K562 (cell line): ENCODE results near the gene ZNF775. TPM values are rescaled to one million over a fixed set of nuclear protein-coding genes. Genes with fewer than 3 reads are reported as not detected.

Source experiments
- ADNP ChIP-seq: fragments of 200-800 bp; sonication (Bioruptor generic); IDR thresholded peaks from 2 replicates; pipeline ENCODE4 v1.6.1; 2016; ENCODE audit warnings: missing genetic modification characterization, missing compliant biosample characterization
- ARID2 ChIP-seq: fragments of 450-650 bp; IDR thresholded peaks from 2 replicates; pipeline ENCODE4 v1.6.1; 2017; ENCODE audit warnings: antibody characterized with exemption, mild to moderate bottlenecking
- ATF4 ChIP-seq: fragments of 450-650 bp; formaldehyde crosslinking; IDR thresholded peaks from 2 replicates; pipeline ENCODE4 v1.4.0; 2022; ENCODE audit warnings: mild to moderate bottlenecking, moderate library complexity
- CEBPG ChIP-seq, 3 experiments: fragments of 200-800 bp in 1 of 3; sonication (Bioruptor generic) in 1 of 3; sonication (generic) in 1 of 3; formaldehyde crosslinking in 1 of 3; IDR thresholded peaks in 2 of 3; conservative IDR thresholded peaks in 1 of 3; 2 replicates each; pipeline versions ENCODE4 v1.6.1 to v1.8.0; 2016 to 2022; ENCODE audit warnings: missing compliant biosample characterization in 2 of 3, missing genetic modification characterization in 2 of 3, mild to moderate bottlenecking in 1 of 3, missing genetic modification reagents in 1 of 3
- CREB1 ChIP-seq, 2 experiments: sonication (generic) in 1 of 2; formaldehyde crosslinking in 1 of 2; IDR thresholded peaks; 2 replicates each; pipeline versions ENCODE4 v1.6.1 to v1.8.0; 2012 to 2022; ENCODE audit warnings: inconsistent platforms in 1 of 2, mild to moderate bottlenecking in 1 of 2, missing genetic modification reagents in 1 of 2, moderate library complexity in 1 of 2
- CXXC5 ChIP-seq: fragments of 250-450 bp; sonication (Bioruptor Pico); IDR thresholded peaks from 2 replicates; pipeline ENCODE4 v1.8.0; 2022; ENCODE audit warnings: inconsistent platforms, mild to moderate bottlenecking, moderate library complexity
- DEAF1 ChIP-seq: fragments of 450-650 bp; formaldehyde crosslinking; IDR thresholded peaks from 2 replicates; pipeline ENCODE4 v1.4.0; 2020; ENCODE audit warnings: mild to moderate bottlenecking, moderate library complexity
- EP400 ChIP-seq: fragments of 450-650 bp; IDR thresholded peaks from 2 replicates; pipeline ENCODE4 v1.6.1; 2017; ENCODE audit warnings: antibody characterized with exemption, mild to moderate bottlenecking, moderate library complexity
- FIP1L1 ChIP-seq: fragments of 200-400 bp; formaldehyde crosslinking; IDR thresholded peaks from 2 replicates; pipeline ENCODE4 v1.6.1; 2018; ENCODE audit warnings: mild to moderate bottlenecking, low read depth, low read length; ENCODE audit not compliant: poor library complexity, severe bottlenecking
- HNRNPUL1 ChIP-seq: fragments of 200-400 bp; formaldehyde crosslinking; IDR thresholded peaks from 2 replicates; pipeline ENCODE4 v1.6.1; 2017; ENCODE audit warnings: low read length
- KDM5B ChIP-seq: fragments of 200-600 bp; sonication (generic); IDR thresholded peaks from 2 replicates; pipeline ENCODE4 v1.6.1; 2012; ENCODE audit warnings: low read depth, mild to moderate bottlenecking, moderate library complexity, low read length, control low read depth, inconsistent platforms; ENCODE audit not compliant: insufficient replicate concordance
- MCM2 ChIP-seq: fragments of 450-650 bp; IDR thresholded peaks from 2 replicates; pipeline ENCODE4 v1.6.1; 2017; ENCODE audit warnings: low read depth, mild to moderate bottlenecking
- MCM7 ChIP-seq, 2 experiments: fragments of 450-650 bp; IDR thresholded peaks; 2 replicates each; pipeline ENCODE4 v1.6.1; 2016 to 2018
- MEIS2 ChIP-seq: fragments of 450-650 bp; IDR thresholded peaks from 2 replicates; pipeline ENCODE4 v1.6.1; 2014; ENCODE audit warnings: mild to moderate bottlenecking; ENCODE audit not compliant: partially characterized antibody
- SNIP1 ChIP-seq: fragments of 450-650 bp; IDR thresholded peaks from 2 replicates; pipeline ENCODE4 v1.7.1; 2017; ENCODE audit warnings: low read depth, mild to moderate bottlenecking
- TRIM28 ChIP-seq: fragments of 450-650 bp; IDR thresholded peaks from 2 replicates; pipeline ENCODE4 v1.6.1; 2017
- ZBED1 ChIP-seq: IDR thresholded peaks from 2 replicates; pipeline ENCODE4 v1.6.1; 2014
- ZC3H4 ChIP-seq: sonication (generic); formaldehyde crosslinking; IDR thresholded peaks from 2 replicates; pipeline ENCODE4 v1.9.0; 2021; ENCODE audit warnings: missing genetic modification reagents, borderline replicate concordance
- ZNF224 ChIP-seq: sonication (generic); formaldehyde crosslinking; IDR thresholded peaks from 2 replicates; pipeline ENCODE4 v1.8.0; 2022; ENCODE audit warnings: mild to moderate bottlenecking, missing genetic modification reagents
- ZNF589 ChIP-seq: fragments of 200-800 bp; sonication (Bioruptor generic); IDR thresholded peaks from 2 replicates; pipeline ENCODE4 v1.6.1; 2016; ENCODE audit warnings: low read depth, missing genetic modification characterization, missing compliant biosample characterization
- ZSCAN32 ChIP-seq: fragments of 450-650 bp; formaldehyde crosslinking; IDR thresholded peaks from 2 replicates; pipeline ENCODE4 v1.4.0; 2020; ENCODE audit warnings: mild to moderate bottlenecking, moderate library complexity
- polyA plus RNA-seq, 8 experiments: library from polyadenylated mRNA; depleted of rRNA in 4 of 8; stranded (reverse) in 5 of 8; unstranded in 3 of 8; fragments of >200 nt; fragmentation: Nextera tagmentation in 2 of 8; fragmentation: Illumina TruSeq in 1 of 8; extraction: Ambion mirVana in 2 of 8; extraction: Trizol in 1 of 8; gene quantifications; 2 replicates each; pipeline versions ENCODE4 v1.2.1 to v1.2.3, GENCODE V29; 2011 to 2014; ENCODE audit warnings: inconsistent platforms in 1 of 8, missing spikeins in 1 of 8
- total RNA-seq, 7 experiments: library from RNA; depleted of rRNA in 6 of 7; stranded (reverse); fragments of >200 nt in 6 of 7; fragmentation: Illumina TruSeq in 2 of 7; extraction: Trizol in 2 of 7; gene quantifications; 2 replicates each; pipeline versions ENCODE4 v1.2.1 to v1.2.3, GENCODE V29; 2011 to 2021; ENCODE audit warnings: low replicate concordance in 1 of 7
- TF ChIP-seq, protein P1 (sequence below): fragments of 450-650 bp; IDR thresholded peaks from 2 replicates; pipeline ENCODE4 v1.6.1; 2016; ENCODE audit warnings: antibody characterized with exemption
- TF ChIP-seq, protein P2 (sequence below): fragments of 250-450 bp; sonication (Bioruptor Pico); IDR thresholded peaks from 2 replicates; pipeline ENCODE4 v1.6.1; 2021; ENCODE audit warnings: mild to moderate bottlenecking
- TF ChIP-seq, protein P3 (sequence below): sonication (generic); formaldehyde crosslinking; IDR thresholded peaks from 2 replicates; pipeline ENCODE4 v1.8.1; 2022; ENCODE audit warnings: missing genetic modification reagents

Gene ZNF775
- total and polyA plus RNA-seq, 9 of the 15 experiments (the other 6 are each of a cell fraction or from before 2014, with no cell fraction given) = 0.04 to 18.7 (median 4.9) TPM

- peak; percentile 97 for TF ChIP-seq DEAF1 (CRISPR knock-in tag)
- peak; percentile 58 for TF ChIP-seq MEIS2
- no peak for TF ChIP-seq ZNF224 (CRISPR knock-in tag)
- TF ChIP-seq KDM5B = no peak
- TF ChIP-seq TRIM28 = no peak
- TF ChIP-seq MCM7 (IDR thresholded peaks at IDR 0.05) = no peak
- TF ChIP-seq FIP1L1 = no peak
- peak; percentile 25; the same call in 1 of the 2 replicates for TF ChIP-seq EP400
- TF ChIP-seq ZSCAN32 = no peak
- TF ChIP-seq, protein P1, sequence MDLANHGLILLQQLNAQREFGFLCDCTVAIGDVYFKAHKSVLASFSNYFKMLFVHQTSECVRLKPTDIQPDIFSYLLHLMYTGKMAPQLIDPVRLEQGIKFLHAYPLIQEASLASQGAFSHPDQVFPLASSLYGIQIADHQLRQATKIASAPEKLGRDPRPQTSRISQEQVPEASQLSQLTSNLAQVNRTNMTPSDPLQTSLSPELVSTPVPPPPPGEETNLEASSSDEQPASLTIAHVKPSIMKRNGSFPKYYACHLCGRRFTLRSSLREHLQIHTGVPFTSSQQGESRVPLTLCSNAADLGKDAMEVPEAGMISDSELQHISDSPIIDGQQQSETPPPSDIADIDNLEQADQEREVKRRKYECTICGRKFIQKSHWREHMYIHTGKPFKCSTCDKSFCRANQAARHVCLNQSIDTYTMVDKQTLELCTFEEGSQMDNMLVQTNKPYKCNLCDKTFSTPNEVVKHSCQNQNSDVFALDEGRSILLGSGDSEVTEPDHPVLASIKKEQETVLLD = no peak
- TF ChIP-seq, protein P2, sequence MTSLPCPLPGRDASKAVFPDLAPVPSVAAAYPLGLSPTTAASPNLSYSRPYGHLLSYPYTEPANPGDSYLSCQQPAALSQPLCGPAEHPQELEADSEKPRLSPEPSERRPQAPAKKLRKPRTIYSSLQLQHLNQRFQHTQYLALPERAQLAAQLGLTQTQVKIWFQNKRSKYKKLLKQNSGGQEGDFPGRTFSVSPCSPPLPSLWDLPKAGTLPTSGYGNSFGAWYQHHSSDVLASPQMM = no peak
- TF ChIP-seq ZC3H4 (CRISPR knock-in tag) = no peak
- TF ChIP-seq HNRNPUL1 = no peak
- peak; percentile 64 for TF ChIP-seq CREB1 (IDR thresholded peaks at IDR 0.05)
- peak; percentile 77 for TF ChIP-seq CREB1 (CRISPR knock-in tag; IDR thresholded peaks at IDR 0.05)
- TF ChIP-seq ZNF589 = no peak
- no peak for TF ChIP-seq ADNP
- peak; percentile 50 for TF ChIP-seq CXXC5 (CRISPR knock-in tag)
- TF ChIP-seq ARID2 = peak; percentile 52; the same call in 1 of the 2 replicates
- TF ChIP-seq, protein P3, sequence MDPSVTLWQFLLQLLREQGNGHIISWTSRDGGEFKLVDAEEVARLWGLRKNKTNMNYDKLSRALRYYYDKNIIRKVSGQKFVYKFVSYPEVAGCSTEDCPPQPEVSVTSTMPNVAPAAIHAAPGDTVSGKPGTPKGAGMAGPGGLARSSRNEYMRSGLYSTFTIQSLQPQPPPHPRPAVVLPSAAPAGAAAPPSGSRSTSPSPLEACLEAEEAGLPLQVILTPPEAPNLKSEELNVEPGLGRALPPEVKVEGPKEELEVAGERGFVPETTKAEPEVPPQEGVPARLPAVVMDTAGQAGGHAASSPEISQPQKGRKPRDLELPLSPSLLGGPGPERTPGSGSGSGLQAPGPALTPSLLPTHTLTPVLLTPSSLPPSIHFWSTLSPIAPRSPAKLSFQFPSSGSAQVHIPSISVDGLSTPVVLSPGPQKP (CRISPR knock-in tag) = no peak
- TF ChIP-seq ATF4 = peak; percentile 13; the same call in 1 of the 2 replicates
- TF ChIP-seq CEBPG (CRISPR knock-in tag; IDR thresholded peaks at IDR 0.05) = no peak
- TF ChIP-seq CEBPG (tag; conservative IDR thresholded peaks at IDR 0.05 in 1 of 2, IDR thresholded peaks at IDR 0.05 in 1 of 2) = no peak
- no peak for TF ChIP-seq MCM2
- TF ChIP-seq ZBED1 = no peak
- no peak for TF ChIP-seq SNIP1
Observed at GRCh38 chr7:150420987-150421674, 42.0 kb downstream of the ZNF775 start (continued).
